Hepatocyte (in vitro differentiated cells): ENCODE measurements around the gene KY. TPM values are rescaled to one million over a fixed set of nuclear protein-coding genes. Genes with fewer than 3 reads are reported as not detected.

Experiments used
- DNase-seq: peaks from one replicate; pipeline ENCODE4 v3.0.0-alpha.2; 2016; ENCODE audit warnings: low spot score
- H2AFZ ChIP-seq: fragments of 200-600 bp; sonication (generic); 2 replicates; pipeline ENCODE4 v1.6.0; 2016; ENCODE audit warnings: antibody characterized with exemption, mild to moderate bottlenecking
- H3K27ac ChIP-seq: fragments of 200-600 bp; sonication (generic); 2 replicates; pipeline ENCODE4 v1.5.1; 2016; ENCODE audit warnings: mild to moderate bottlenecking
- H3K27me3 ChIP-seq: fragments of 200-600 bp; sonication (generic); 2 replicates; pipeline ENCODE4 v1.6.1; 2016
- H3K36me3 ChIP-seq: fragments of 200-600 bp; sonication (generic); replicated peaks from 2 replicates; pipeline ENCODE4 v1.5.1; 2016; ENCODE audit warnings: low read depth; ENCODE audit not compliant: insufficient read depth
- H3K4me1 ChIP-seq: fragments of 200-600 bp; sonication (generic); 2 replicates; pipeline ENCODE4 v1.5.1; 2016; ENCODE audit warnings: mild to moderate bottlenecking, moderate library complexity; ENCODE audit not compliant: insufficient read depth
- H3K4me2 ChIP-seq: fragments of 200-600 bp; sonication (generic); 2 replicates; pipeline ENCODE4 v1.6.0; 2016
- H3K4me3 ChIP-seq: fragments of 200-600 bp; sonication (generic); 2 replicates; pipeline ENCODE4 v1.5.1; 2016; ENCODE audit warnings: mild to moderate bottlenecking
- H3K79me2 ChIP-seq: fragments of 200-600 bp; sonication (generic); 2 replicates; pipeline ENCODE4 v1.6.0; 2017; ENCODE audit warnings: mild to moderate bottlenecking
- H3K9me2 ChIP-seq: fragments of 200-600 bp; sonication (generic); replicated peaks from 2 replicates; pipeline ENCODE4 v1.6.0; 2017; ENCODE audit warnings: mild to moderate bottlenecking; ENCODE audit not compliant: insufficient read depth
- H3K9me3 ChIP-seq: fragments of 200-600 bp; sonication (generic); 2 replicates; pipeline ENCODE4 v1.5.1; 2016; ENCODE audit warnings: low read depth, mild to moderate bottlenecking
- H4K20me1 ChIP-seq: fragments of 200-600 bp; sonication (generic); 2 replicates; pipeline ENCODE4 v1.6.0; 2016; ENCODE audit warnings: mild to moderate bottlenecking; ENCODE audit not compliant: insufficient read depth, poor library complexity, severe bottlenecking
- EZH2 ChIP-seq: fragments of 200-600 bp; sonication (generic); IDR thresholded peaks from 2 replicates; pipeline ENCODE4 v1.6.1; 2016; ENCODE audit warnings: antibody characterized with exemption, mild to moderate bottlenecking, borderline replicate concordance
- EZH2phosphoT487 ChIP-seq: fragments of 200-600 bp; sonication (generic); IDR thresholded peaks from one replicate; pipeline ENCODE4 v1.6.1; 2018; ENCODE audit warnings: antibody characterized with exemption, mild to moderate bottlenecking, low read depth, moderate library complexity; ENCODE audit not compliant: unreplicated experiment, severe bottlenecking
- WGBS: methylation state at CpG from one replicate; pipeline ENCODE4 v1.1.6; 2016; ENCODE audit warnings: low lambda C conversion rate; ENCODE audit errors: missing lambda C conversion rate; 5-methylcytosine and 5-hydroxymethylcytosine counted together
- polyA plus RNA-seq: library from polyadenylated mRNA; unstranded; fragments of >200 nt; fragmentation: Nextera tagmentation; extraction: Ambion mirVana; gene quantifications from 2 replicates; pipeline ENCODE4 v1.2.1, GENCODE V29; 2016
- total RNA-seq: library from RNA; depleted of rRNA; stranded (reverse); fragments of >200 nt; gene quantifications from 2 replicates; pipeline ENCODE4 v1.2.3, GENCODE V29; 2014
- TF ChIP-seq, protein P1 (sequence below): fragments of 200-600 bp; sonication (generic); IDR thresholded peaks from 2 replicates; pipeline ENCODE4 v1.5.1; 2016; ENCODE audit warnings: antibody characterized with exemption, mild to moderate bottlenecking; ENCODE audit not compliant: poor library complexity

The KY gene
- total and polyA plus RNA-seq, 2 experiments from 2014 or later = 0.53 to 1.6 TPM

DNA sequence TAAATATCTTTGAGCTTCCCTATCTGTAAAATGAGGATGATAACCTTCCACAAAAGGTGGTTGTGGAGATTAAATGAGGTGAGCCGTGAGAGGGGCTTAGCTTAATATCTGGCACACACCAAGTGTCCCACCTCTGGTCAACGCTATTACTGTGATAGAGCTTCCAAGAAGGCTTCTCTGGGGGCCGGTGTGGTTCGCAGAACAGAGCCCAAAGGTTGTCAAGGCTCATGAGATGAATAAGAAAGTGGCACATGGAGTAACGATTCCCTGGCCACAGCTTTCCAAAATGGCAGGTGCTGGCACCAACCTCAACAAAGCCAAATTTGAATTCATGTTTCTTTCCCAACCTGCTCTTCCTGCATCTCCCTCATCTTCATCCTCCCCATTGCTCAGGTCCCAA lies 10.4 kb downstream of the KY start:
- Histone ChIP-seq H3K4me2 (no peak overlapping the region), H3K4me3 (no peak overlapping the region), H2AFZ (no peak overlapping the region), H3K9me3 (no peaks in the 10 kb centered on the region), H3K9me2 (no peaks in the 10 kb centered on the region), H3K27me3 (no peaks in the 10 kb centered on the region), H4K20me1 (no peaks in the 10 kb centered on the region), H3K27ac (no peak overlapping the region), H3K79me2 (no peaks in the 10 kb centered on the region), H3K4me1 (no peaks in the 10 kb centered on the region), H3K36me3 (no peaks in the 10 kb centered on the region)
- 81% methylated on average over 5 of the region's 5 CpGs for WGBS
- TF ChIP-seq EZH2 = no peak
- no peak for DNase-seq

DNA sequence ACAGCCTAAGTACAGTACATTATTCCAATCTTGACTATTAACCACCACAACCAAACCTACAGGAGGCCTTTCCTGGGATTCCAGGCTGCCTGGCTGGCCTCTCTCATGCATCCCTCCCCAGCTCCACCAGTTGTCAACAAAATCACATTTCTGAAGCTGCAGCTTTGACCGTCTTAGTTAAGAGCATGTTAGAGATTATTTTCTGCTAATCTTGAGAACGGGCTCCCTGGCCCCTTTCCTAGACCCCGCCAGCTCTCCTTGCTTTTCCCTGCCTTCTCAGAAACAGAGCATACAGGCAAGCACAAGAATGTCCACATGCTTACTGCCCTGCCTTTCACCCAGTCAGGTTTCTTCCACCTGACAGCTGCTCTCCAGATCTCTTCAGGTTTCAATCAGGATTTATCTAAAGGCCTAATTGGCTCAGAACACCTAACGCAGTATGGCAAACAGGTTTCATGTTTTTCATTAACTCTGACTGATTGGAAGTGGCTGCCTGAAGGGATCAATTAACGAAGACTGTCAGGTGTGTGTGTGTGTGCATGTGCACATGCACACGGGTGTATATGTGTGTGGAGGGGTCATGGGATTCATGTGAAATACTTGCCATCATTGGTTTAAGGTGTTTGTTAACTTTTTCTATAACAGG lies 12.3 kb downstream of the KY start:
- Histone ChIP-seq H3K9me3 (no peaks in the 10 kb centered on the region), H3K27ac (no peak overlapping the region), H3K36me3 (no peaks in the 10 kb centered on the region), H3K4me3 (no peak overlapping the region), H3K4me1 (no peaks in the 10 kb centered on the region), H4K20me1 (no peaks in the 10 kb centered on the region), H3K27me3 (no peaks in the 10 kb centered on the region), H3K4me2 (no peak overlapping the region), H2AFZ (no peak overlapping the region), H3K9me2 (no peaks in the 10 kb centered on the region), H3K79me2 (no peaks in the 10 kb centered on the region)
- 65% methylated on average over 6 of the region's 6 CpGs for WGBS
- DNase-seq = no peak
- TF ChIP-seq EZH2phosphoT487 (no peak), EZH2 (no peak)
- TF ChIP-seq, protein P1, sequence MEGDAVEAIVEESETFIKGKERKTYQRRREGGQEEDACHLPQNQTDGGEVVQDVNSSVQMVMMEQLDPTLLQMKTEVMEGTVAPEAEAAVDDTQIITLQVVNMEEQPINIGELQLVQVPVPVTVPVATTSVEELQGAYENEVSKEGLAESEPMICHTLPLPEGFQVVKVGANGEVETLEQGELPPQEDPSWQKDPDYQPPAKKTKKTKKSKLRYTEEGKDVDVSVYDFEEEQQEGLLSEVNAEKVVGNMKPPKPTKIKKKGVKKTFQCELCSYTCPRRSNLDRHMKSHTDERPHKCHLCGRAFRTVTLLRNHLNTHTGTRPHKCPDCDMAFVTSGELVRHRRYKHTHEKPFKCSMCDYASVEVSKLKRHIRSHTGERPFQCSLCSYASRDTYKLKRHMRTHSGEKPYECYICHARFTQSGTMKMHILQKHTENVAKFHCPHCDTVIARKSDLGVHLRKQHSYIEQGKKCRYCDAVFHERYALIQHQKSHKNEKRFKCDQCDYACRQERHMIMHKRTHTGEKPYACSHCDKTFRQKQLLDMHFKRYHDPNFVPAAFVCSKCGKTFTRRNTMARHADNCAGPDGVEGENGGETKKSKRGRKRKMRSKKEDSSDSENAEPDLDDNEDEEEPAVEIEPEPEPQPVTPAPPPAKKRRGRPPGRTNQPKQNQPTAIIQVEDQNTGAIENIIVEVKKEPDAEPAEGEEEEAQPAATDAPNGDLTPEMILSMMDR = no peak

DNA sequence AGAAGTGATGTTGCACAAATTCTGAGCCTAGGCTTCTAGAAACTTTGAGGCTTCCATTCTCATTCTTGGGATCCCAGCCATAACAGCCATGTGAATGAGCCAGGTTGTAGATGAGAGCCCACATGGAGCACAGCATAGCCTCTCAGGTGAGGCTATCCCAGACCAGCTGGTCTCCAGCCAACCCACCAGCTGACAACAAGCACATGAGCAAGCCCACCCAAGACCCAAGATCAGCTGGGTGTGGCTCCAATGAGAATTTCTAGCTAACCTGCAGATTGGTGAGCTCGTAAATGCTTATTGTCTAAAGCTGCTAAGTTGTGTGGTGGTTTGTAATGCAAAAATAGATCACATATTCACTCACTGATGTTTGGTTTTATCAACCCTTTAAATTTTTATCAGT lies 14.4 kb downstream of the KY start:
- no peaks in the 10 kb centered on the region for H3K79me2 ChIP-seq
- H3K27ac ChIP-seq = no peak overlapping the region
- no peaks in the 10 kb centered on the region for H3K9me2 ChIP-seq
- H3K9me3 ChIP-seq = no peaks in the 10 kb centered on the region
- TF ChIP-seq, protein P1 = no peak
- TF ChIP-seq EZH2 (no peak), EZH2phosphoT487 (no peak)
- no peak overlapping the region for H3K4me3 ChIP-seq
- H2AFZ ChIP-seq = no peak overlapping the region
- no peak overlapping the region for H3K4me2 ChIP-seq
- 88% methylated on average over 1 of the region's 1 CpG for WGBS
- no peaks in the 10 kb centered on the region for H3K4me1 ChIP-seq
- H3K36me3 ChIP-seq = no peaks in the 10 kb centered on the region
- no peaks in the 10 kb centered on the region for H4K20me1 ChIP-seq
- no peaks in the 10 kb centered on the region for H3K27me3 ChIP-seq
- no peak for DNase-seq

DNA sequence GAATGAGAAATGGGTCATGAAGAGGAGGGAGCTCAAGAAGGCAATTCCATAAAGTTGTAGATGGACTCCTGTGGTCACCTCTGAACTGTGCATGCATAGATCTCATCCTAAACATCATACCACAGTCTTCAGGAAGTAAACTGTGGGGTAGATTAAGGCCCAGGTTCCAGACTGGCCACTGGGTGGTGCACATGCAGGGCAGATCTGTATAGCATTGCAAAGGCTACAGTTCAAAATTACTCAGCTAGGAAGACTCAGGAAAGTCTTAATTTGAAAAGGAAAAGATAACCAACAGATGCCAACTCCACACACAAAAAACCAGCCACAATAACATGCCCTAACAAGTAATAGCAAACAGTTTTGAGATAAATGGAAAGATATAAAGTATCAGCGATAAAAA lies 20.3 kb downstream of the KY start:
- Histone ChIP-seq H3K36me3 (no peaks in the 10 kb centered on the region), H3K27ac (no peak overlapping the region), H3K9me2 (no peaks in the 10 kb centered on the region), H4K20me1 (no peaks in the 10 kb centered on the region), H3K79me2 (no peaks in the 10 kb centered on the region), H3K4me3 (no peak overlapping the region), H3K9me3 (no peaks in the 10 kb centered on the region), H2AFZ (no peak overlapping the region), H3K4me1 (no peaks in the 10 kb centered on the region), H3K4me2 (no peak overlapping the region), H3K27me3 (no peaks in the 10 kb centered on the region)
- TF ChIP-seq, protein P1 = no peak
- TF ChIP-seq EZH2phosphoT487 (no peak), EZH2 (no peak)
- DNase-seq = no peak
- 100% methylated on average over 1 of the region's 1 CpG for WGBS
